K562 (cell line): ENCODE results near the gene ARMC2. TPM values are rescaled to one million over a fixed set of nuclear protein-coding genes. Genes with fewer than 3 reads are reported as not detected.
A peak's percentile ranks its signal among the peaks of the same experiment; 100 is the strongest.

Source experiments
- DNMT1 ChIP-seq: fragments of 450-650 bp; IDR thresholded peaks from 2 replicates; pipeline ENCODE4 v1.6.1; 2016; ENCODE audit warnings: antibody characterized with exemption, mild to moderate bottlenecking
- EGR1 ChIP-seq: fragments of 450-650 bp; conservative IDR thresholded peaks from 2 replicates; pipeline ENCODE4 v1.6.1; 2017; ENCODE audit warnings: mild to moderate bottlenecking
- FOXA3 ChIP-seq, 2 experiments: fragments of 450-650 bp in 1 of 2; sonication (generic) in 1 of 2; formaldehyde crosslinking; IDR thresholded peaks in 1 of 2; conservative IDR thresholded peaks in 1 of 2; 2 replicates each; pipeline versions ENCODE4 v1.4.0 to v1.8.0; 2020 to 2022; ENCODE audit warnings: mild to moderate bottlenecking in 2 of 2, missing genetic modification reagents in 1 of 2
- L3MBTL2 ChIP-seq: fragments of 450-650 bp; IDR thresholded peaks from 2 replicates; pipeline ENCODE4 v1.6.1; 2016; ENCODE audit warnings: mild to moderate bottlenecking, moderate library complexity
- MGA ChIP-seq: fragments of 450-650 bp; IDR thresholded peaks from 2 replicates; pipeline ENCODE4 v1.6.1; 2016; ENCODE audit warnings: mild to moderate bottlenecking, moderate library complexity
- PHF8 ChIP-seq: fragments of 200-600 bp; sonication (generic); IDR thresholded peaks from 2 replicates; pipeline ENCODE4 v1.6.1; 2012; ENCODE audit warnings: mixed run types, mild to moderate bottlenecking, inconsistent platforms, low read length, moderate library complexity, borderline replicate concordance
- SIN3A ChIP-seq, 2 experiments: fragments of 150-350 bp in 1 of 2; IDR thresholded peaks; 2 replicates each; pipeline ENCODE4 v1.6.1; 2011 to 2016; ENCODE audit warnings: borderline replicate concordance in 2 of 2, low read depth in 2 of 2, low read length in 2 of 2, mild to moderate bottlenecking in 2 of 2, moderate library complexity in 2 of 2; ENCODE audit not compliant: control insufficient read depth in 1 of 2
- TEAD1 ChIP-seq, 2 experiments: fragments of 450-650 bp in 1 of 2; sonication (generic) in 1 of 2; formaldehyde crosslinking; IDR thresholded peaks; 2 replicates each; pipeline versions ENCODE4 v1.4.0 to v1.8.0; 2020 to 2022; ENCODE audit warnings: mild to moderate bottlenecking in 2 of 2, missing genetic modification reagents in 1 of 2
- polyA plus RNA-seq, 8 experiments: library from polyadenylated mRNA; depleted of rRNA in 4 of 8; stranded (reverse) in 5 of 8; unstranded in 3 of 8; fragments of >200 nt; fragmentation: Nextera tagmentation in 2 of 8; fragmentation: Illumina TruSeq in 1 of 8; extraction: Ambion mirVana in 2 of 8; extraction: Trizol in 1 of 8; gene quantifications; 2 replicates each; pipeline versions ENCODE4 v1.2.1 to v1.2.3, GENCODE V29; 2011 to 2014; ENCODE audit warnings: inconsistent platforms in 1 of 8, missing spikeins in 1 of 8
- total RNA-seq, 7 experiments: library from RNA; depleted of rRNA in 6 of 7; stranded (reverse); fragments of >200 nt in 6 of 7; fragmentation: Illumina TruSeq in 2 of 7; extraction: Trizol in 2 of 7; gene quantifications; 2 replicates each; pipeline versions ENCODE4 v1.2.1 to v1.2.3, GENCODE V29; 2011 to 2021; ENCODE audit warnings: low replicate concordance in 1 of 7
- TF ChIP-seq, protein P1 (sequence below), 2 experiments: IDR thresholded peaks; 2 replicates each; pipeline ENCODE4 v1.6.1; 2012; ENCODE audit warnings: improper control_type of control experiment in 2 of 2, low read depth in 2 of 2, low read length in 2 of 2, borderline replicate concordance in 1 of 2
- TF ChIP-seq, protein P2 (sequence below): conservative IDR thresholded peaks from 2 replicates; pipeline ENCODE4 v1.6.1; 2011; ENCODE audit warnings: low read depth, mild to moderate bottlenecking, low read length; ENCODE audit not compliant: control insufficient read depth

The ARMC2 gene
- total and polyA plus RNA-seq, 9 of the 15 experiments (the other 6 are each of a cell fraction or from before 2014, with no cell fraction given): 0.14 to 3.0 (median 0.82) TPM

GRCh38 chr6:108848116-108848868 is at the start of gene ARMC2 (continued):
- TF ChIP-seq, protein P1, sequence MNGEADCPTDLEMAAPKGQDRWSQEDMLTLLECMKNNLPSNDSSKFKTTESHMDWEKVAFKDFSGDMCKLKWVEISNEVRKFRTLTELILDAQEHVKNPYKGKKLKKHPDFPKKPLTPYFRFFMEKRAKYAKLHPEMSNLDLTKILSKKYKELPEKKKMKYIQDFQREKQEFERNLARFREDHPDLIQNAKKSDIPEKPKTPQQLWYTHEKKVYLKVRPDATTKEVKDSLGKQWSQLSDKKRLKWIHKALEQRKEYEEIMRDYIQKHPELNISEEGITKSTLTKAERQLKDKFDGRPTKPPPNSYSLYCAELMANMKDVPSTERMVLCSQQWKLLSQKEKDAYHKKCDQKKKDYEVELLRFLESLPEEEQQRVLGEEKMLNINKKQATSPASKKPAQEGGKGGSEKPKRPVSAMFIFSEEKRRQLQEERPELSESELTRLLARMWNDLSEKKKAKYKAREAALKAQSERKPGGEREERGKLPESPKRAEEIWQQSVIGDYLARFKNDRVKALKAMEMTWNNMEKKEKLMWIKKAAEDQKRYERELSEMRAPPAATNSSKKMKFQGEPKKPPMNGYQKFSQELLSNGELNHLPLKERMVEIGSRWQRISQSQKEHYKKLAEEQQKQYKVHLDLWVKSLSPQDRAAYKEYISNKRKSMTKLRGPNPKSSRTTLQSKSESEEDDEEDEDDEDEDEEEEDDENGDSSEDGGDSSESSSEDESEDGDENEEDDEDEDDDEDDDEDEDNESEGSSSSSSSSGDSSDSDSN (IDR thresholded peaks at IDR 0.05; ENCODE audit: borderline replicate concordance in 1 of 2, low read depth in 2 of 2, low read length in 2 of 2): 0 out of 4 replicates have a peak, but pooled peaks of 1 of the 2 experiments have one; percentile 24
- TF ChIP-seq TEAD1 (CRISPR knock-in tag; IDR thresholded peaks at IDR 0.05) (peak in 1 of 2 experiments; percentile 85; a peak in 1 of 4 replicates), FOXA3 (CRISPR knock-in tag; conservative IDR thresholded peaks at IDR 0.05 in 1 of 2, IDR thresholded peaks at IDR 0.05 in 1 of 2) (peak in 1 of 2 experiments; percentile 19; a peak in 1 of 4 replicates), DNMT1 (0 out of 2 replicates have a peak, but pooled peaks have one; percentile 42), SIN3A (IDR thresholded peaks at IDR 0.05; ENCODE audit: borderline replicate concordance in 2 of 2, control insufficient read depth in 1 of 2, low read depth in 2 of 2, low read length in 2 of 2) (peak; percentile 76 to 80; a peak in 1 of 4 replicates), PHF8 (peak; percentile 71; the same call in 1 of the 2 replicates), MGA (peak; percentile 44), EGR1 (peak; percentile 85), L3MBTL2 (peak; percentile 89)
- TF ChIP-seq, protein P2, sequence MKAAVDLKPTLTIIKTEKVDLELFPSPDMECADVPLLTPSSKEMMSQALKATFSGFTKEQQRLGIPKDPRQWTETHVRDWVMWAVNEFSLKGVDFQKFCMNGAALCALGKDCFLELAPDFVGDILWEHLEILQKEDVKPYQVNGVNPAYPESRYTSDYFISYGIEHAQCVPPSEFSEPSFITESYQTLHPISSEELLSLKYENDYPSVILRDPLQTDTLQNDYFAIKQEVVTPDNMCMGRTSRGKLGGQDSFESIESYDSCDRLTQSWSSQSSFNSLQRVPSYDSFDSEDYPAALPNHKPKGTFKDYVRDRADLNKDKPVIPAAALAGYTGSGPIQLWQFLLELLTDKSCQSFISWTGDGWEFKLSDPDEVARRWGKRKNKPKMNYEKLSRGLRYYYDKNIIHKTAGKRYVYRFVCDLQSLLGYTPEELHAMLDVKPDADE: 0 out of 2 replicates have a peak, but pooled peaks have one; percentile 22
